ENCODE data around the gene NECAB3.

NECAB3 gene

GRCh38 chr20:33663161-33664084 is 10.8 kb downstream of the NECAB3 start:
- DNase-seq = peak; percentile 89

- no peak for DNase-seq
These were observed 12.1 kb downstream of the NECAB3 start, which contains the start of gene C20orf144 for GRCh38 chr20:33662172-33662571. TSS of gene C20orf144 (plus strand) at chr20:33662327. CDS start at chr20:33662346, 19 bp downstream.

- DNase-seq = no peak
These were observed 13.6 kb downstream of the NECAB3 start for GRCh38 chr20:33660685-33661058.

GRCh38 chr20:33660035-33660684 is 14.1 kb downstream of the NECAB3 start:
- no peak for DNase-seq

GRCh38 chr20:33659341-33660034 is 14.7 kb downstream of the NECAB3 start:
- no peak for DNase-seq

GRCh38 chr20:33658929-33659328 is 15.3 kb downstream of the NECAB3 start:
- no peak for DNase-seq

GRCh38 chr20:33658510-33658909 is 15.7 kb downstream of the NECAB3 start:
- DNase-seq = no peak

- DNase-seq = no peak
These were observed 16.5 kb downstream of the NECAB3 start for GRCh38 chr20:33657704-33658095.

- DNase-seq = no peak
These were observed 17.2 kb downstream of the NECAB3 start for GRCh38 chr20:33656783-33657703.

- no peak for DNase-seq
These were observed 18.0 kb downstream of the NECAB3 start for GRCh38 chr20:33656010-33656782.

- no peak for DNase-seq
These were observed 19.1 kb downstream of the NECAB3 start for GRCh38 chr20:33655164-33655563.

- no peak for DNase-seq
These were observed 19.5 kb downstream of the NECAB3 start for GRCh38 chr20:33654680-33655161.

GRCh38 chr20:33653900-33654596 is 20.2 kb downstream of the NECAB3 start:
- DNase-seq = no peak

GRCh38 chr20:33653218-33653899 is 20.9 kb downstream of the NECAB3 start:
- peak; percentile 54 for DNase-seq

GRCh38 chr20:33651562-33652048 is 22.6 kb downstream of the NECAB3 start:
- no peak for DNase-seq

GRCh38 chr20:33650753-33651561 is 23.3 kb downstream of the NECAB3 start:
- no peak for DNase-seq

- DNase-seq = no peak
These were observed 24.0 kb downstream of the NECAB3 start for GRCh38 chr20:33650111-33650752.

GRCh38 chr20:33649201-33649681 is 25.0 kb downstream of the NECAB3 start:
- DNase-seq = no peak
